ENCODE data around the gene CNOT3. TPM values are rescaled to one million over a fixed set of nuclear protein-coding genes. Genes with fewer than 3 reads are reported as not detected.

The CNOT3 gene
- total and polyA plus RNA-seq, 2 donors (not counting 3 experiments of a cell fraction or from before 2014, with no cell fraction given): 20.4 to 74.7 TPM

GRCh38 chr19:54196536-54196935, 59.0 kb downstream of the CNOT3 start:
- Histone ChIP-seq H3K36me3 (ENCODE audit: control insufficient read depth in 2 of 2, extremely low read depth in 1 of 2, insufficient read depth in 2 of 2, low read length in 2 of 2) (peaks cover 1 to 4% of the 10 kb centered on the region in 2 experiments), H3K4me3 (replicated peaks in 1 of 3; ENCODE audit: insufficient read depth in 1 of 3, low read depth in 1 of 3, low read length in 3 of 3) (no peak overlapping the region), H3K9me1 (replicated peaks; ENCODE audit: control insufficient read depth, extremely low read depth, insufficient read depth, low read length) (no peaks in the 10 kb centered on the region), H3K4me2 (ENCODE audit: insufficient read depth, low read length) (no peak overlapping the region), H3K9ac (replicated peaks; ENCODE audit: extremely low read depth, insufficient read depth, low read length) (no peak overlapping the region), H3K27me3 (ENCODE audit: control insufficient read depth in 2 of 2, insufficient read depth in 2 of 2, low read length in 2 of 2) (no peaks in the 10 kb centered on the region), H3K4me1 (ENCODE audit: control insufficient read depth, extremely low read depth, insufficient read depth, low read length) (peaks cover 9% of the 10 kb centered on the region), H2AFZ (ENCODE audit: low read depth, low read length) (no peak overlapping the region), H3K9me3 (replicated peaks; ENCODE audit: control insufficient read depth, insufficient read depth, low read length) (no peaks in the 10 kb centered on the region), H4K20me1 (replicated peaks; ENCODE audit: control insufficient read depth, extremely low read depth, insufficient read depth, low read length) (peaks cover under 1% of the 10 kb centered on the region), H3K27ac (ENCODE audit: insufficient read depth, low read depth, low read length) (no peak overlapping the region), H3K79me2 (ENCODE audit: control insufficient read depth, insufficient read depth, low read length) (peaks cover 19% of the 10 kb centered on the region)
- no peak for TF ChIP-seq CTCF (IDR thresholded peaks at IDR 0.05; ENCODE audit: extremely low read depth in 1 of 2, insufficient read depth in 1 of 2, low read depth in 1 of 2, low read length in 2 of 2)
- no peak for TF ChIP-seq MYC (IDR thresholded peaks at IDR 0.05; ENCODE audit: low read depth, low read length)
- no peak for TF ChIP-seq EZH2 (IDR thresholded peaks at IDR 0.05; ENCODE audit: borderline replicate concordance, low read depth, low read length, severe bottlenecking)
- TF ChIP-seq FOS (IDR thresholded peaks at IDR 0.05; ENCODE audit: borderline replicate concordance, insufficient read depth, low read length): no peak
- TF ChIP-seq POLR2AphosphoS5 (IDR thresholded peaks at IDR 0.05; ENCODE audit: insufficient read depth, low read depth, low read length): no peak
- TF ChIP-seq POLR2A (IDR thresholded peaks at IDR 0.05; ENCODE audit: low read depth, low read length): no peak
- TF ChIP-seq GATA2 (IDR thresholded peaks at IDR 0.05; ENCODE audit: insufficient read depth, insufficient read length, low read depth, low read length): no peak
- no peak for TF ChIP-seq MAX (IDR thresholded peaks at IDR 0.05; ENCODE audit: insufficient read depth, insufficient read length)
- TF ChIP-seq JUN (IDR thresholded peaks at IDR 0.05; ENCODE audit: borderline replicate concordance, insufficient read depth, insufficient read length, low read depth): no peak
- CTCF ChIA-PET: interaction anchor here (1.3 to 1.8 kb wide), 2 partner anchors 14 to 17 kb away, joined by 3 to 5 read pairs; no protein-coding TSS in a partner anchor
- no TSS peak for BruUV-seq (replicated peaks)
- POLR2A ChIA-PET: no interaction called here
- intact Hi-C loops (cut with micrococcal nuclease) (no loop called here), dilution Hi-C loops (cut with MboI; ENCODE audit: extremely low pct_ligation_motif_present, low sequenced_read_pairs) (no loop called here)
- FAIRE-seq (no peak), DNase-seq (ENCODE audit: low read depth, low spot score) (no peak)

Measured in endothelial cell of umbilical vein (primary cell).